PFSK-1 (cell line): ENCODE results near the gene ARNT2.

ENCODE experiments used
- POLR2AphosphoS5 ChIP-seq: IDR thresholded peaks from 2 replicates; pipeline ENCODE4 v1.6.1; 2012; ENCODE audit warnings: low read depth, mild to moderate bottlenecking, control low read depth, low read length, moderate library complexity
- REST ChIP-seq, 2 experiments: IDR thresholded peaks; 2 replicates each; pipeline versions ENCODE4 v1.6.1 to v1.8.0; 2011 to 2012; ENCODE audit warnings: low read depth in 2 of 2, low read length in 2 of 2, control low read depth in 1 of 2, inconsistent platforms in 1 of 2, mild to moderate bottlenecking in 1 of 2, moderate library complexity in 1 of 2; ENCODE audit not compliant: insufficient read depth in 1 of 2
- TAF1 ChIP-seq: IDR thresholded peaks from 2 replicates; pipeline ENCODE4 v1.6.1; 2012; ENCODE audit warnings: low read length, control low read depth, borderline replicate concordance; ENCODE audit not compliant: insufficient read depth

DNA sequence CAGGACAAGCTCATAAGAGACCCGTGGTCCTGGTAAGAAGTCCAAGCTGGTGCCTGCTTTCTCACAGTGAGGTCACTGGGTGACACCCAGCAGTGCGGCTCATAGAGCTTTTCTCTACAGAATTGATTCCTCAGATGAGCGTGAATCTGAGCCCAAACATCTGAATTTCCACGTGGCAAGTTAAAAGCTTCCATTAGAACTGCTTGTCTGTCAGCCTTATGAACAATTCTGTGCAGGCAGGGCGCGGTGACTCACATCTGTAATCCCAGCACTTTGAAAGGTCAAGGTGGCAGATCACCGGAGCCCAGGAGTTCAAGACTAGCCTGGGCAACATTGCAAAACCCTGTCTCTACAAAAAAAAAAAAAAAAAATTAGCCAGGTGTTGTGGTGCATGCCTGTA, 177.8 kb downstream of the ARNT2 start:
- no peak for TF ChIP-seq REST (IDR thresholded peaks at IDR 0.05; ENCODE audit: insufficient read depth in 1 of 2, low read depth in 2 of 2, low read length in 2 of 2)
- TF ChIP-seq TAF1 = no peak
- no peak for TF ChIP-seq POLR2AphosphoS5
